ENCODE data around the gene CFAP251. TPM values are rescaled to one million over a fixed set of nuclear protein-coding genes. Genes with fewer than 3 reads are reported as not detected.
"Not testable (repeated sequence)": the region's sequence is repeated elsewhere in the genome, so short reads cannot be mapped to it uniquely, and the experiment has no call there.

CFAP251 gene
- total RNA-seq, 1 experiment from 2014 or later, result 23.5 TPM

GRCh38 chr12:121982950-121983349 lies 64.6 kb downstream of the CFAP251 start:
- CTCF ChIA-PET, result interaction anchor here (0.7 to 1.0 kb wide), 2 partner anchors 9 to 15 kb away, joined by 4 read pairs; no protein-coding TSS in a partner anchor
- no peak for DNase-seq (ENCODE audit: unreplicated experiment)
- Mint-ChIP-seq H3K36me3 (ENCODE audit: insufficient read depth, unreplicated experiment) (peaks cover 5% of the 10 kb centered on the region), H3K4me3 (ENCODE audit: unreplicated experiment) (no peak overlapping the region), H3K27me3 (ENCODE audit: insufficient read depth, unreplicated experiment) (no peaks in the 10 kb centered on the region), H3K4me1 (ENCODE audit: insufficient read depth, unreplicated experiment) (no peaks in the 10 kb centered on the region), H3K9me3 (ENCODE audit: unreplicated experiment) (no peaks in the 10 kb centered on the region), H3K27ac (ENCODE audit: low read depth, unreplicated experiment) (no peak overlapping the region)
- POLR2A ChIA-PET, result interaction anchor here (0.8 to 1.9 kb wide), 2 partner anchors 9 to 182 kb away, joined by 3 to 14 read pairs; no protein-coding TSS in a partner anchor
- BruUV-seq (replicated peaks), result no TSS peak
- TF ChIP-seq, protein P1, sequence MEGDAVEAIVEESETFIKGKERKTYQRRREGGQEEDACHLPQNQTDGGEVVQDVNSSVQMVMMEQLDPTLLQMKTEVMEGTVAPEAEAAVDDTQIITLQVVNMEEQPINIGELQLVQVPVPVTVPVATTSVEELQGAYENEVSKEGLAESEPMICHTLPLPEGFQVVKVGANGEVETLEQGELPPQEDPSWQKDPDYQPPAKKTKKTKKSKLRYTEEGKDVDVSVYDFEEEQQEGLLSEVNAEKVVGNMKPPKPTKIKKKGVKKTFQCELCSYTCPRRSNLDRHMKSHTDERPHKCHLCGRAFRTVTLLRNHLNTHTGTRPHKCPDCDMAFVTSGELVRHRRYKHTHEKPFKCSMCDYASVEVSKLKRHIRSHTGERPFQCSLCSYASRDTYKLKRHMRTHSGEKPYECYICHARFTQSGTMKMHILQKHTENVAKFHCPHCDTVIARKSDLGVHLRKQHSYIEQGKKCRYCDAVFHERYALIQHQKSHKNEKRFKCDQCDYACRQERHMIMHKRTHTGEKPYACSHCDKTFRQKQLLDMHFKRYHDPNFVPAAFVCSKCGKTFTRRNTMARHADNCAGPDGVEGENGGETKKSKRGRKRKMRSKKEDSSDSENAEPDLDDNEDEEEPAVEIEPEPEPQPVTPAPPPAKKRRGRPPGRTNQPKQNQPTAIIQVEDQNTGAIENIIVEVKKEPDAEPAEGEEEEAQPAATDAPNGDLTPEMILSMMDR (IDR thresholded peaks at IDR 0.05; ENCODE audit: unreplicated experiment), result no peak
- intact Hi-C loops (cut with micrococcal nuclease), result no loop called here

- no peak overlapping the region for H3K27ac Mint-ChIP-seq (ENCODE audit: low read depth, unreplicated experiment)
- H3K36me3 Mint-ChIP-seq (ENCODE audit: insufficient read depth, unreplicated experiment), result peaks cover 5% of the 10 kb centered on the region
- no peak for DNase-seq (ENCODE audit: unreplicated experiment)
- no peaks in the 10 kb centered on the region for H3K27me3 Mint-ChIP-seq (ENCODE audit: insufficient read depth, unreplicated experiment)
- H3K9me3 Mint-ChIP-seq (ENCODE audit: unreplicated experiment), result no peaks in the 10 kb centered on the region
- TF ChIP-seq, protein P1 (IDR thresholded peaks at IDR 0.05; ENCODE audit: unreplicated experiment), result no peak
- H3K4me3 Mint-ChIP-seq (ENCODE audit: unreplicated experiment), result no peak overlapping the region
- BruUV-seq (replicated peaks), result no TSS peak
- POLR2A ChIA-PET, result interaction anchor here (0.8 to 1.9 kb wide), 2 partner anchors 9 to 182 kb away, joined by 3 to 14 read pairs; no protein-coding TSS in a partner anchor
- H3K4me1 Mint-ChIP-seq (ENCODE audit: insufficient read depth, unreplicated experiment), result no peaks in the 10 kb centered on the region
- intact Hi-C loops (cut with micrococcal nuclease), result no loop called here
- CTCF ChIA-PET, result interaction anchor here (0.6 to 1.0 kb wide), 3 partner anchors 8 to 583 kb away, joined by 3 to 4 read pairs (median 4); no protein-coding TSS in a partner anchor
These were observed 65.3 kb downstream of the CFAP251 start for GRCh38 chr12:121983536-121984210.

DNA sequence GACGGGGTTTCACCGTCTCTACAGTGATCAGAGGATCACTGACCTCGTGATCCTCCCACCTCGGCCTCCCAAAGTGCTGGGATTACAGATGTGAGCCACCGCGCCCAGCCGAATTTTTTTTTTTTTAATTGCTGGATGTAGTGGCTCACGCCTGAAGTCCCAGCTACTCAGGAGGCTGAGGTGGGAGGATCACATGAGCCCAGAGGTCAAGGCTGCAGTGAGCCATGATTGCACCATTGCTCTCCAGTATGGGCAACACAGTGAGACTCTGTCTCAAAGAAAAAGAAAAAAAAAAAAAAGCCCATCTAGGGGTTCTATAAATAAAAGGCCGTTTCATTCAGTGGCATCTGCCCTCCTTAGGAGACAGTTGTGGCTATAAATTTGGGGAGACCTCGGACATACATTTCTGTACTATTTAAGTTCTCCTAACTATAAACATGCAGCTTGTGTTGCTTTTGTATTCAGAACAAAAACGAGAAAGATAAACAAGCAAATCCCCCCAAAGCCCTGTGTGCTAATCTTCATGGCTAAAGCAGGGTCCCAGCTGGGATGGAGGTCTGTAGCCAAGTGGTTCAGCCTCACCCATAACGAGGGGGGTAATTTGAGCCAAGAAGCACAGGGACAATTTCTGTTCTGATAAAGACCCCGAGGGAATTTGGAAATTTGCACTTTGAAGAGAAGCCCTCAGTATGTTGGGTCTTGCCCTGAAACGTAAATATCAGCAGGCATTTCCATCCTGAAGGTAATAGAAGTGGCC lies 68.3 kb downstream of the CFAP251 start:
- Mint-ChIP-seq H3K36me3 (ENCODE audit: insufficient read depth, unreplicated experiment) (no peaks in the 10 kb centered on the region), H3K27ac (ENCODE audit: low read depth, unreplicated experiment) (no peak overlapping the region), H3K4me1 (ENCODE audit: insufficient read depth, unreplicated experiment) (peaks cover under 1% of the 10 kb centered on the region), H3K27me3 (ENCODE audit: insufficient read depth, unreplicated experiment) (no peaks in the 10 kb centered on the region), H3K9me3 (ENCODE audit: unreplicated experiment) (no peaks in the 10 kb centered on the region), H3K4me3 (ENCODE audit: unreplicated experiment) (no peak overlapping the region)
- ChIA-PET CTCF (interaction anchor here (0.6 kb wide), 3 partner anchors 16 to 113 kb away, joined by 3 to 4 read pairs (median 3); no protein-coding TSS in a partner anchor), POLR2A (no interaction called here)
- BruUV-seq (replicated peaks), result no TSS peak
- no peak for DNase-seq (ENCODE audit: unreplicated experiment)
- TF ChIP-seq, protein P1 (IDR thresholded peaks at IDR 0.05; ENCODE audit: unreplicated experiment), result no peak
- intact Hi-C loops (cut with micrococcal nuclease), result no loop called here

DNA sequence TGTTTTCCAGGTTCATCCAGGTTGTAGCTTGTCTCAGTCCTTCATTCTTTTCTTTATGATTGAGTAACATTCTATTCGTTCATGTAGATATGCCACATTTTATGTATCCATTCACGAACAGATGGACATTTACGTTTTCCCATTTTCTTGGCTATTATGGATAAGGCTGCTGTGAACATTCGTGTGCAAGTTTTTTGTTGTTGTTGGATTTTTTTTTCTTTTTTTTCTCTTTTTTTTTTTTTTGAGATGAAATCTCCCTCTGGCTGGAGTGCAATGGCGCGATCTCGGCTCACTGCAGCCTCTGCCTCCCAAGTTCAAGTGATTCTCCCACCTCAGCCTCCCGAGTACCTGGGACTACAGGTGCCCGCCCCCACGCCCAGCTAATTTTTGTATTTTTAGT lies 70.1 kb downstream of the CFAP251 start:
- H3K9me3 Mint-ChIP-seq (ENCODE audit: unreplicated experiment); H3K4me1 Mint-ChIP-seq (ENCODE audit: insufficient read depth, unreplicated experiment); POLR2A ChIA-PET; CTCF ChIA-PET; H3K4me3 Mint-ChIP-seq (ENCODE audit: unreplicated experiment); intact Hi-C loops (cut with micrococcal nuclease); H3K27ac Mint-ChIP-seq (ENCODE audit: low read depth, unreplicated experiment); BruUV-seq (replicated peaks); DNase-seq (ENCODE audit: unreplicated experiment); H3K27me3 Mint-ChIP-seq (ENCODE audit: insufficient read depth, unreplicated experiment); H3K36me3 Mint-ChIP-seq (ENCODE audit: insufficient read depth, unreplicated experiment): not testable (repeated sequence)
